Liver (tissue), 9 donors: ENCODE measurements around the gene PDE4D. TPM values are rescaled to one million over a fixed set of nuclear protein-coding genes. Genes with fewer than 3 reads are reported as not detected.
A peak's percentile ranks its signal among the peaks of the same experiment; 100 is the strongest.

Experiments used
- DNase-seq: peaks from one replicate; pipeline ENCODE4 v3.0.0-alpha.2; 2017; ENCODE audit warnings: low spot score
- H3K27ac ChIP-seq, 2 donors: one replicate each; pipeline ENCODE4 v1.7.0; 2013; ENCODE audit warnings: inconsistent platforms in 2 of 2, low read length in 2 of 2, control low read depth in 1 of 2, low read depth in 1 of 2, mild to moderate bottlenecking in 1 of 2
- H3K27me3 ChIP-seq, 4 donors: one replicate each; pipeline versions ENCODE4 v1.6.1 to v1.7.0; 2013; ENCODE audit warnings: low read length in 3 of 4, inconsistent platforms in 1 of 4, mild to moderate bottlenecking in 1 of 4, moderate library complexity in 1 of 4; ENCODE audit not compliant: control insufficient read depth in 4 of 4, insufficient read depth in 4 of 4
- H3K36me3 ChIP-seq, 4 donors: one replicate each; pipeline versions ENCODE4 v1.6.1 to v1.7.0; 2013; ENCODE audit warnings: low read length in 3 of 4, mild to moderate bottlenecking in 3 of 4, low read depth in 1 of 4, moderate library complexity in 1 of 4; ENCODE audit not compliant: control insufficient read depth in 4 of 4, insufficient read depth in 3 of 4
- H3K4me1 ChIP-seq, 4 donors: one replicate each; pipeline versions ENCODE4 v1.6.1 to v1.7.0; 2013; ENCODE audit warnings: low read length in 3 of 4, mild to moderate bottlenecking in 3 of 4, moderate library complexity in 1 of 4; ENCODE audit not compliant: control insufficient read depth in 4 of 4, insufficient read depth in 4 of 4
- H3K4me3 ChIP-seq, 3 donors: one replicate each; pipeline versions ENCODE4 v1.6.1 to v1.7.0; 2013; ENCODE audit warnings: low read length in 3 of 3, control low read depth in 1 of 3, low read depth in 1 of 3, mild to moderate bottlenecking in 1 of 3
- H3K9ac ChIP-seq, 2 donors: one replicate each; pipeline ENCODE4 v1.7.0; 2013; ENCODE audit warnings: low read length in 2 of 2, mild to moderate bottlenecking in 2 of 2, moderate library complexity in 2 of 2, control low read depth in 1 of 2, low read depth in 1 of 2
- H3K9me3 ChIP-seq, 4 donors: one replicate each; pipeline versions ENCODE4 v1.6.1 to v1.7.0; 2013; ENCODE audit warnings: low read length in 3 of 4; ENCODE audit not compliant: control insufficient read depth in 4 of 4
- EGR1 ChIP-seq, 2 donors: IDR thresholded peaks; 2 replicates each; pipeline ENCODE4 v1.6.1; 2016 to 2018; ENCODE audit warnings: antibody characterized with exemption in 2 of 2, low read depth in 2 of 2
- FOXA1 ChIP-seq: IDR thresholded peaks from 2 replicates; pipeline ENCODE4 v1.6.1; 2016; ENCODE audit warnings: antibody characterized with exemption
- FOXA2 ChIP-seq: IDR thresholded peaks from 2 replicates; pipeline ENCODE4 v1.6.1; 2016; ENCODE audit warnings: antibody characterized with exemption
- GABPA ChIP-seq, 2 donors: IDR thresholded peaks in 1 of 2; conservative IDR thresholded peaks in 1 of 2; 2 replicates each; pipeline ENCODE4 v1.6.1; 2016; ENCODE audit warnings: antibody characterized with exemption in 2 of 2, mild to moderate bottlenecking in 1 of 2, moderate library complexity in 1 of 2
- HNF4A ChIP-seq, 2 donors: conservative IDR thresholded peaks; 2 replicates each; pipeline ENCODE4 v1.6.1; 2016; ENCODE audit warnings: antibody characterized with exemption in 2 of 2, mild to moderate bottlenecking in 2 of 2
- HNF4G ChIP-seq: IDR thresholded peaks from 2 replicates; pipeline ENCODE4 v1.6.1; 2016; ENCODE audit warnings: antibody characterized with exemption
- JUND ChIP-seq, 2 donors: IDR thresholded peaks; 2 replicates each; pipeline ENCODE4 v1.6.1; 2016; ENCODE audit warnings: antibody characterized with exemption in 2 of 2
- NR2F2 ChIP-seq: IDR thresholded peaks from 2 replicates; pipeline ENCODE4 v1.6.1; 2016; ENCODE audit warnings: antibody characterized with exemption
- RAD21 ChIP-seq, 2 donors: IDR thresholded peaks; 2 replicates each; pipeline ENCODE4 v1.6.1; 2016; ENCODE audit warnings: antibody characterized with exemption in 2 of 2, mild to moderate bottlenecking in 2 of 2
- RXRA ChIP-seq, 2 donors: IDR thresholded peaks; 2 replicates each; pipeline ENCODE4 v1.6.1; 2017 to 2018; ENCODE audit warnings: antibody characterized with exemption in 2 of 2, mild to moderate bottlenecking in 1 of 2
- SP1 ChIP-seq: IDR thresholded peaks from 2 replicates; pipeline ENCODE4 v1.6.1; 2018; ENCODE audit warnings: antibody characterized with exemption, mild to moderate bottlenecking
- TAF1 ChIP-seq: conservative IDR thresholded peaks from 2 replicates; pipeline ENCODE4 v1.6.1; 2016; ENCODE audit warnings: antibody characterized with exemption, mild to moderate bottlenecking
- YY1 ChIP-seq: IDR thresholded peaks from 2 replicates; pipeline ENCODE4 v1.6.1; 2016; ENCODE audit warnings: antibody characterized with exemption, mild to moderate bottlenecking
- WGBS: extraction: QIAGEN DNeasy Blood & Tissue Kit; methylation state at CpG from one replicate; pipeline ENCODE4 v1.1.7; 2013; 5-methylcytosine and 5-hydroxymethylcytosine counted together
- polyA plus RNA-seq, 2 donors: library from polyadenylated mRNA; stranded (reverse) in 1 of 2; unstranded in 1 of 2; fragments of 200-250 nt in 1 of 2; fragments of >200 nt in 1 of 2; fragmentation: Nextera tagmentation in 1 of 2; extraction: Ambion mirVana in 1 of 2; gene quantifications; one replicate each; pipeline versions ENCODE4 v1.2.1 to v1.2.3, GENCODE V29; 2013 to 2015
- total RNA-seq, 2 donors: library from RNA; depleted of rRNA; stranded (reverse); fragments of >200 nt; gene quantifications; one replicate each; pipeline ENCODE4 v1.2.3, GENCODE V29; 2014
- TF ChIP-seq, protein P1 (sequence below): IDR thresholded peaks from 2 replicates; pipeline ENCODE4 v1.6.1; 2016; ENCODE audit warnings: antibody characterized with exemption
- TF ChIP-seq, protein P2 (sequence below): IDR thresholded peaks from 2 replicates; pipeline ENCODE4 v1.6.1; 2016; ENCODE audit warnings: antibody characterized with exemption
- TF ChIP-seq, protein P3 (sequence below): IDR thresholded peaks from 2 replicates; pipeline ENCODE4 v1.6.1; 2016; ENCODE audit warnings: antibody characterized with exemption, mild to moderate bottlenecking
- TF ChIP-seq, protein P4 (sequence below): IDR thresholded peaks from 2 replicates; pipeline ENCODE4 v1.6.1; 2016; ENCODE audit warnings: antibody characterized with exemption
- donor health status: healthy.
- donor health status: healthy.
- donor health status: healthy.
- donor health status: healthy.
- donor health status: healthy.

Gene PDE4D
- total and polyA plus RNA-seq, 4 donors, result 0.67 to 11.9 (median 6.5) TPM

DNA sequence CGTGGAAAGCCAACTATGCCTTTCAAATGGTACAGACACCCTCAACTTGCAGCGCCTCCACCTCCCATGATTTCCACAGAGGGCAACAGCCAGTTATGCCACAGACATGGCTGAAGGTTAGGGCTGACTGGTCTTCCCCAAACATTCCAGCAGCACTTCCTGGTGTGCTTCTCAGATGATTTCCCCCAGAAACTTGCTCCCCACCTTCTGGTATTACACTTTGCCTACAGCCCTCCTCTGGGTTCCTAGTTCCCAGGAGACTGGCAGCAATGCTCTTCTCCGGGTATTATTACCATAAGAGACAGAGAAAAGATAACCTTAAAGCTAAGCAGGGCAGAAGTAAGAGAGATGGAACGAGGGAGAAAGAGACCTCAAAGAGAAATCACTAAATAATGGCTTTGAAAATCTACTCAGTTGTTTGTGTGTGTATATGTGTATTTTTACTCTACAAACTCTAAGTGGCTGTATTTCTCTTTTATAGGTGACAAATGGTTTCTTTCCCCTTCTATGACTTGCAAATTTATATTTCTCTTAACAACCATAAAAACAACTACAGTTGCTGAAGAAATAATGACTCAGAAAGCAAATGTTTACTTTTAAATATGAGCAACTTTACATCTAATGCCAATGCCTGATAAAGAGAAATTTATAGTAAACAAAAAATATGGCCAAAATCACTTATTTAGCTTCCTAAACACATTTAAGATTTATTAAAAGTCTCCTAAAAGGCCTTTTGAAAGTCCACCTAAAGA lies 133.8 kb downstream of the PDE4D start:
- H3K4me1 ChIP-seq, result peaks cover under 1 to 5% (median 2%) of the 10 kb centered on the region in 4 donors
- H3K36me3 ChIP-seq, result no peaks in the 10 kb centered on the region
- H3K27ac ChIP-seq, result peak overlapping the region in 1 of 2 donors; percentile 31
- H3K27me3 ChIP-seq, result no peaks in the 10 kb centered on the region
- DNase-seq, result no peak
- no peaks in the 10 kb centered on the region for H3K9me3 ChIP-seq
- no peak overlapping the region for H3K9ac ChIP-seq
- WGBS, result 87% methylated on average over 4 of the region's 4 CpGs
- TF ChIP-seq GABPA (IDR thresholded peaks at IDR 0.05 in 1 of 2, conservative IDR thresholded peaks at IDR 0.05 in 1 of 2) (peak in 1 of 2 donors; percentile 55), JUND (IDR thresholded peaks at IDR 0.05) (no peak)
- no peak overlapping the region for H3K4me3 ChIP-seq

DNA sequence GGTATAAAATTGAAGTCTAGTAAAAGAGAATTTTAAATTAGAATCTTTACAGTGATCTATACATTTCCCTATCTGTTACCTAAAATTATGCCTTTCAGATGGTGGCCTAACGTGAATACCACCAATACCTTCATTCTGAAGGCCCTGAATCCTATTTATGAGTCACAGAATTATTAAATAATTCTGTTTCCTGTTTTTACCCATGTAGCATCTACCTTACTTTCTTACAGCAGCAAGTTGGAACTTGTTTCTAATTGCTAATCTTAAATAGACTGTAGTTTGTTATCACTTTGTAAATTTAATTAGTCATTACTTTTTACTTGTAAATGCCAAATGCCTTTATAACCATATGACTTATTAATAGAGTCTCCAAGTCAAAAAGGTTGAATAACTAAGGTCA lies 135.0 kb downstream of the PDE4D start:
- 89% methylated on average over 1 of the region's 1 CpG for WGBS
- no peak overlapping the region for H3K27ac ChIP-seq
- H3K4me1 ChIP-seq, result peaks cover 1 to 5% (median 2%) of the 10 kb centered on the region in 4 donors
- TF ChIP-seq RAD21 (IDR thresholded peaks at IDR 0.05) (no peak), HNF4G (no peak), HNF4A (conservative IDR thresholded peaks at IDR 0.05) (no peak), EGR1 (IDR thresholded peaks at IDR 0.05; ENCODE audit: low read depth in 2 of 2) (no peak), YY1 (no peak), GABPA (IDR thresholded peaks at IDR 0.05 in 1 of 2, conservative IDR thresholded peaks at IDR 0.05 in 1 of 2) (no peak), FOXA1 (no peak), SP1 (no peak), RXRA (IDR thresholded peaks at IDR 0.05) (no peak), FOXA2 (no peak), JUND (IDR thresholded peaks at IDR 0.05) (no peak), TAF1 (no peak), NR2F2 (no peak)
- TF ChIP-seq, protein P1, sequence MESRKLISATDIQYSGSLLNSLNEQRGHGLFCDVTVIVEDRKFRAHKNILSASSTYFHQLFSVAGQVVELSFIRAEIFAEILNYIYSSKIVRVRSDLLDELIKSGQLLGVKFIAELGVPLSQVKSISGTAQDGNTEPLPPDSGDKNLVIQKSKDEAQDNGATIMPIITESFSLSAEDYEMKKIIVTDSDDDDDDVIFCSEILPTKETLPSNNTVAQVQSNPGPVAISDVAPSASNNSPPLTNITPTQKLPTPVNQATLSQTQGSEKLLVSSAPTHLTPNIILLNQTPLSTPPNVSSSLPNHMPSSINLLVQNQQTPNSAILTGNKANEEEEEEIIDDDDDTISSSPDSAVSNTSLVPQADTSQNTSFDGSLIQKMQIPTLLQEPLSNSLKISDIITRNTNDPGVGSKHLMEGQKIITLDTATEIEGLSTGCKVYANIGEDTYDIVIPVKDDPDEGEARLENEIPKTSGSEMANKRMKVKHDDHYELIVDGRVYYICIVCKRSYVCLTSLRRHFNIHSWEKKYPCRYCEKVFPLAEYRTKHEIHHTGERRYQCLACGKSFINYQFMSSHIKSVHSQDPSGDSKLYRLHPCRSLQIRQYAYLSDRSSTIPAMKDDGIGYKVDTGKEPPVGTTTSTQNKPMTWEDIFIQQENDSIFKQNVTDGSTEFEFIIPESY, result no peak
- TF ChIP-seq, protein P2, sequence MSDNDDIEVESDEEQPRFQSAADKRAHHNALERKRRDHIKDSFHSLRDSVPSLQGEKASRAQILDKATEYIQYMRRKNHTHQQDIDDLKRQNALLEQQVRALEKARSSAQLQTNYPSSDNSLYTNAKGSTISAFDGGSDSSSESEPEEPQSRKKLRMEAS, result no peak
- TF ChIP-seq, protein P3, sequence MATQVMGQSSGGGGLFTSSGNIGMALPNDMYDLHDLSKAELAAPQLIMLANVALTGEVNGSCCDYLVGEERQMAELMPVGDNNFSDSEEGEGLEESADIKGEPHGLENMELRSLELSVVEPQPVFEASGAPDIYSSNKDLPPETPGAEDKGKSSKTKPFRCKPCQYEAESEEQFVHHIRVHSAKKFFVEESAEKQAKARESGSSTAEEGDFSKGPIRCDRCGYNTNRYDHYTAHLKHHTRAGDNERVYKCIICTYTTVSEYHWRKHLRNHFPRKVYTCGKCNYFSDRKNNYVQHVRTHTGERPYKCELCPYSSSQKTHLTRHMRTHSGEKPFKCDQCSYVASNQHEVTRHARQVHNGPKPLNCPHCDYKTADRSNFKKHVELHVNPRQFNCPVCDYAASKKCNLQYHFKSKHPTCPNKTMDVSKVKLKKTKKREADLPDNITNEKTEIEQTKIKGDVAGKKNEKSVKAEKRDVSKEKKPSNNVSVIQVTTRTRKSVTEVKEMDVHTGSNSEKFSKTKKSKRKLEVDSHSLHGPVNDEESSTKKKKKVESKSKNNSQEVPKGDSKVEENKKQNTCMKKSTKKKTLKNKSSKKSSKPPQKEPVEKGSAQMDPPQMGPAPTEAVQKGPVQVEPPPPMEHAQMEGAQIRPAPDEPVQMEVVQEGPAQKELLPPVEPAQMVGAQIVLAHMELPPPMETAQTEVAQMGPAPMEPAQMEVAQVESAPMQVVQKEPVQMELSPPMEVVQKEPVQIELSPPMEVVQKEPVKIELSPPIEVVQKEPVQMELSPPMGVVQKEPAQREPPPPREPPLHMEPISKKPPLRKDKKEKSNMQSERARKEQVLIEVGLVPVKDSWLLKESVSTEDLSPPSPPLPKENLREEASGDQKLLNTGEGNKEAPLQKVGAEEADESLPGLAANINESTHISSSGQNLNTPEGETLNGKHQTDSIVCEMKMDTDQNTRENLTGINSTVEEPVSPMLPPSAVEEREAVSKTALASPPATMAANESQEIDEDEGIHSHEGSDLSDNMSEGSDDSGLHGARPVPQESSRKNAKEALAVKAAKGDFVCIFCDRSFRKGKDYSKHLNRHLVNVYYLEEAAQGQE, result no peak
- TF ChIP-seq, protein P4, sequence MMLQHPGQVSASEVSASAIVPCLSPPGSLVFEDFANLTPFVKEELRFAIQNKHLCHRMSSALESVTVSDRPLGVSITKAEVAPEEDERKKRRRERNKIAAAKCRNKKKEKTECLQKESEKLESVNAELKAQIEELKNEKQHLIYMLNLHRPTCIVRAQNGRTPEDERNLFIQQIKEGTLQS, result no peak
- H3K36me3 ChIP-seq, result no peaks in the 10 kb centered on the region
- H3K4me3 ChIP-seq, result no peak overlapping the region
- H3K9me3 ChIP-seq, result no peaks in the 10 kb centered on the region
- no peak for DNase-seq
- H3K27me3 ChIP-seq, result no peaks in the 10 kb centered on the region
- no peak overlapping the region for H3K9ac ChIP-seq
